HCT116 (cell line): ENCODE results near the gene CCDC8. TPM values are rescaled to one million over a fixed set of nuclear protein-coding genes. Genes with fewer than 3 reads are reported as not detected.

ENCODE experiments used
- ATAC-seq: fragments of 200-7000 bp; cut with Tn5 transposase; 2 replicates; pipeline ENCODE4 v1.9.1; 2020; ENCODE audit warnings: mild to moderate bottlenecking, moderate library complexity
- BruUV-seq: library from RNA; stranded (reverse); fragments of 400-500 nt; replicated peaks from 2 replicates; lab custom pipeline; 2021; lab: Mats Ljungman, UMichigan
- CTCF ChIA-PET: fragments of 300-600 bp; sonication (Branson Sonifier 250); formaldehyde crosslinking; loops from one replicate; lab custom pipeline; 2021; ENCODE audit warnings: antibody characterized with exemption; lab: Charles Lee
- POLR2A ChIA-PET: fragments of 300-600, 350-600 bp; sonication (Branson Sonifier 250); formaldehyde crosslinking; loops from one replicate; lab custom pipeline; 2021; ENCODE audit warnings: antibody characterized with exemption; lab: Charles Lee
- RAD21 ChIA-PET, 2 experiments: fragments of 300-600 bp; sonication (Branson Sonifier 250); formaldehyde crosslinking; loops; one replicate each; lab custom pipeline; 2023; ENCODE audit warnings: low total read pairs in 2 of 2; ENCODE audit not compliant: uncharacterized antibody in 2 of 2, unreplicated experiment in 2 of 2, low non-redundant PET in 1 of 2; lab: Charles Lee
- DNase-seq: peaks from one replicate; pipeline ENCODE4 v3.0.0-alpha.2; 2010; ENCODE audit warnings: low read depth, low spot score
- H2AFZ ChIP-seq: fragments of 200-600 bp; shearing (Covaris generic), sonication (generic); 2 replicates; pipeline ENCODE4 v1.6.1; 2017; ENCODE audit warnings: low read depth, mixed run types, mixed read lengths, antibody characterized with exemption, low read length; ENCODE audit not compliant: poor library complexity, severe bottlenecking
- H3K27ac ChIP-seq: 2 replicates; pipeline ENCODE4 v1.5.1; 2012; ENCODE audit warnings: low read depth, low read length
- H3K27me3 ChIP-seq: fragments of 200-600 bp; sonication (generic); 2 replicates; pipeline ENCODE4 v1.6.1; 2016; ENCODE audit warnings: mixed run types, low read length, mixed read lengths; ENCODE audit not compliant: insufficient read depth
- H3K36me3 ChIP-seq, 2 experiments: fragments of 200-500 bp in 1 of 2; fragments of 200-600 bp in 1 of 2; sonication (Bioruptor generic) in 1 of 2; sonication (generic) in 1 of 2; 2 replicates each; pipeline versions ENCODE4 v1.5.1 to v1.6.1; 2014 to 2016; ENCODE audit warnings: low read length in 2 of 2, inconsistent platforms in 1 of 2, mixed read lengths in 1 of 2, mixed run types in 1 of 2; ENCODE audit not compliant: insufficient read depth in 2 of 2, control insufficient read depth in 1 of 2
- H3K4me1 ChIP-seq, 2 experiments: fragments of 200-600 bp in 1 of 2; sonication (generic) in 1 of 2; 2 replicates each; pipeline versions ENCODE4 v1.5.1 to v1.6.1; 2012 to 2017; ENCODE audit warnings: low read length in 2 of 2, inconsistent platforms in 1 of 2, mild to moderate bottlenecking in 1 of 2, mixed read lengths in 1 of 2, mixed run types in 1 of 2, moderate library complexity in 1 of 2; ENCODE audit not compliant: insufficient read depth in 2 of 2, control insufficient read depth in 1 of 2
- H3K4me2 ChIP-seq: fragments of 200-600 bp; sonication (generic); 2 replicates; pipeline ENCODE4 v1.6.1; 2017; ENCODE audit warnings: mixed run types, low read length, mixed read lengths
- H3K4me3 ChIP-seq, 2 experiments: fragments of 200-600 bp in 1 of 2; sonication (generic) in 1 of 2; replicated peaks in 1 of 2; 2 replicates each; pipeline ENCODE4 v1.5.1; 2011 to 2016; ENCODE audit warnings: low read length in 2 of 2, control low read depth in 1 of 2, low read depth in 1 of 2, mild to moderate bottlenecking in 1 of 2, mixed read lengths in 1 of 2, mixed run types in 1 of 2
- H3K79me2 ChIP-seq: fragments of 200-600 bp; sonication (generic); 2 replicates; pipeline ENCODE4 v1.6.1; 2017; ENCODE audit warnings: mild to moderate bottlenecking, mixed run types, low read length, moderate library complexity, mixed read lengths; ENCODE audit not compliant: insufficient read depth
- H3K9ac ChIP-seq: fragments of 200-600 bp; sonication (generic); 2 replicates; pipeline ENCODE4 v1.6.1; 2016; ENCODE audit warnings: low read length, mixed read lengths
- H3K9me2 ChIP-seq: fragments of 200-600 bp; sonication (generic), shearing (Covaris generic); 2 replicates; pipeline ENCODE4 v1.6.1; 2017; ENCODE audit warnings: mixed run types, mild to moderate bottlenecking, moderate library complexity; ENCODE audit not compliant: insufficient read depth
- H3K9me3 ChIP-seq, 2 experiments: fragments of 200-500 bp in 1 of 2; fragments of 200-600 bp in 1 of 2; sonication (Bioruptor generic) in 1 of 2; sonication (generic) in 1 of 2; 2 replicates each; pipeline ENCODE4 v1.6.1; 2014 to 2017; ENCODE audit warnings: low read length in 2 of 2, mixed read lengths in 2 of 2, inconsistent platforms in 1 of 2, low read depth in 1 of 2, mild to moderate bottlenecking in 1 of 2, mixed run types in 1 of 2, moderate library complexity in 1 of 2; ENCODE audit not compliant: control insufficient read depth in 1 of 2, insufficient read depth in 1 of 2
- H4K20me1 ChIP-seq: fragments of 200-600 bp; sonication (generic), shearing (Covaris generic); 2 replicates; pipeline ENCODE4 v1.6.1; 2017; ENCODE audit warnings: mixed run types, mild to moderate bottlenecking, moderate library complexity; ENCODE audit not compliant: insufficient read depth
- EGR1 ChIP-seq: IDR thresholded peaks from 2 replicates; pipeline ENCODE4 v1.6.1; 2012; ENCODE audit warnings: low read depth
- ELF1 ChIP-seq: IDR thresholded peaks from 2 replicates; pipeline ENCODE4 v1.6.1; 2012; ENCODE audit warnings: low read depth, borderline replicate concordance
- EZH2phosphoT487 ChIP-seq: fragments of 200-600 bp; IDR thresholded peaks from 2 replicates; pipeline ENCODE4 v1.6.1; 2018; ENCODE audit warnings: antibody characterized with exemption, borderline replicate concordance
- FOSL1 ChIP-seq: IDR thresholded peaks from 2 replicates; pipeline ENCODE4 v1.6.1; 2012; ENCODE audit warnings: low read depth
- JUND ChIP-seq: IDR thresholded peaks from 2 replicates; pipeline ENCODE4 v1.6.1; 2012
- POLR2A ChIP-seq: IDR thresholded peaks from 2 replicates; pipeline ENCODE4 v1.7.0; 2011; ENCODE audit warnings: borderline replicate concordance; ENCODE audit not compliant: insufficient read depth, insufficient read length; ENCODE audit errors: extremely low read depth
- POLR2AphosphoS5 ChIP-seq: IDR thresholded peaks from 2 replicates; pipeline ENCODE4 v1.6.1; 2011; ENCODE audit warnings: mild to moderate bottlenecking, low read depth, low read length, moderate library complexity
- RAD21 ChIP-seq: IDR thresholded peaks from 2 replicates; pipeline ENCODE4 v1.6.1; 2012; ENCODE audit warnings: low read depth, mild to moderate bottlenecking
- SIN3A ChIP-seq: IDR thresholded peaks from 2 replicates; pipeline ENCODE4 v1.6.1; 2012; ENCODE audit warnings: low read depth
- SP1 ChIP-seq: IDR thresholded peaks from 2 replicates; pipeline ENCODE4 v1.6.1; 2012; ENCODE audit warnings: low read depth
- SRF ChIP-seq: IDR thresholded peaks from 2 replicates; pipeline ENCODE4 v1.6.1; 2012; ENCODE audit warnings: low read depth
- TCF7L2 ChIP-seq: IDR thresholded peaks from 2 replicates; pipeline ENCODE4 v1.7.0; 2011; ENCODE audit warnings: borderline replicate concordance, inconsistent platforms; ENCODE audit not compliant: insufficient read depth, insufficient read length; ENCODE audit errors: extremely low read depth
- YY1 ChIP-seq: IDR thresholded peaks from 2 replicates; pipeline ENCODE4 v1.6.1; 2011; ENCODE audit warnings: low read length, low read depth, moderate library complexity, mild to moderate bottlenecking; ENCODE audit not compliant: insufficient replicate concordance; ENCODE audit errors: extremely low read depth
- ZFX ChIP-seq: fragments of 450-650 bp; IDR thresholded peaks from 2 replicates; pipeline ENCODE4 v1.6.1; 2017
- ZNF274 ChIP-seq: fragments of 200-500 bp; sonication (Bioruptor generic); IDR thresholded peaks from 2 replicates; pipeline ENCODE4 v1.6.1; 2014; ENCODE audit warnings: mild to moderate bottlenecking, low read depth, low read length, inconsistent platforms
- intact Hi-C: fragments of 100-400 bp; cut with micrococcal nuclease; formaldehyde crosslinking; loops from 2 replicates; pipeline ENCODE4 v1.10.0; 2022
- total RNA-seq: library from RNA; stranded (reverse); gene quantifications from one replicate; pipeline ENCODE4 v1.2.1, GENCODE V29; 2021; ENCODE audit not compliant: unreplicated experiment
- TF ChIP-seq, protein P1 (sequence below): IDR thresholded peaks from 2 replicates; pipeline ENCODE4 v1.6.1; 2012
- TF ChIP-seq, protein P2 (sequence below), 3 experiments: fragments of 200-600 bp in 1 of 3; sonication (generic) in 1 of 3; IDR thresholded peaks in 2 of 3; conservative IDR thresholded peaks in 1 of 3; 2 replicates each; pipeline ENCODE4 v1.5.1; 2012 to 2017; ENCODE audit warnings: low read depth in 2 of 3, low read length in 2 of 3, antibody characterized with exemption in 1 of 3, borderline replicate concordance in 1 of 3, control low read depth in 1 of 3, mild to moderate bottlenecking in 1 of 3, mixed read lengths in 1 of 3, mixed run types in 1 of 3, moderate library complexity in 1 of 3; ENCODE audit not compliant: insufficient read depth in 1 of 3

CCDC8 gene
- total RNA-seq, 1 experiment from 2014 or later, result 0.10 TPM

DNA sequence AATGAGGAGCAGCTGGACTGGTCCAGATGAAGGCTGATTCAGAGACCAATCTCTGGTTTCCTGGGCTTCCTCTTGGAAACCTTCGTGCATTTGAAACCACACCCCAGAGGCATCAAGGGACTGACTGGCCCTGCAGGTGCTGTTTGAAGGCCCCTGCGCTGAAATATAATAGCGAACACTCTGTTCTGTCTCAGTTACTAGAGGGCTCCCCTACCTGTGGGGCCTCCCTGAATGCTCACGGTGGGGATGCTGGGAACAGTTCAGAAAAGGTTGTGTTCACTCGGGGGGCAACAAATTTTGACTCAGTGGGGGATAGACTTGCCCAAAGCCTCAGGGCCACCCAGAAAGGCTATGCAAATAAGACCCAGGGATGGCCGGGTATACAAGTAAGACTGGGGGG, 6.4 kb downstream of the CCDC8 start:
- Histone ChIP-seq H2AFZ (no peak overlapping the region), H3K79me2 (no peaks in the 10 kb centered on the region), H3K9me3 (no peaks in the 10 kb centered on the region), H3K36me3 (no peaks in the 10 kb centered on the region), H3K4me2 (no peak overlapping the region), H4K20me1 (no peaks in the 10 kb centered on the region), H3K27me3 (no peaks in the 10 kb centered on the region), H3K9ac (no peak overlapping the region), H3K27ac (no peak overlapping the region), H3K4me3 (no peak overlapping the region), H3K4me1 (no peaks in the 10 kb centered on the region), H3K9me2 (no peaks in the 10 kb centered on the region)
- ChIA-PET RAD21 (no interaction called here), POLR2A (no interaction called here), CTCF (no interaction called here)
- ATAC-seq (no peak), DNase-seq (no peak)
- no TSS peak for BruUV-seq
- intact Hi-C loops, result no loop called here
- TF ChIP-seq, protein P1, sequence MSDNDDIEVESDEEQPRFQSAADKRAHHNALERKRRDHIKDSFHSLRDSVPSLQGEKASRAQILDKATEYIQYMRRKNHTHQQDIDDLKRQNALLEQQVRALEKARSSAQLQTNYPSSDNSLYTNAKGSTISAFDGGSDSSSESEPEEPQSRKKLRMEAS, result no peak
- no peak for TF ChIP-seq SIN3A
- no peak for TF ChIP-seq ZNF274
- no peak for TF ChIP-seq TCF7L2
- no peak for TF ChIP-seq ZFX
- no peak for TF ChIP-seq SP1
- no peak for TF ChIP-seq SRF
- TF ChIP-seq JUND, result no peak
- no peak for TF ChIP-seq FOSL1
- no peak for TF ChIP-seq RAD21
- TF ChIP-seq EZH2phosphoT487, result no peak
- TF ChIP-seq POLR2AphosphoS5, result no peak
- no peak for TF ChIP-seq POLR2A
- no peak for TF ChIP-seq YY1
- no peak for TF ChIP-seq ELF1
- TF ChIP-seq, protein P2, sequence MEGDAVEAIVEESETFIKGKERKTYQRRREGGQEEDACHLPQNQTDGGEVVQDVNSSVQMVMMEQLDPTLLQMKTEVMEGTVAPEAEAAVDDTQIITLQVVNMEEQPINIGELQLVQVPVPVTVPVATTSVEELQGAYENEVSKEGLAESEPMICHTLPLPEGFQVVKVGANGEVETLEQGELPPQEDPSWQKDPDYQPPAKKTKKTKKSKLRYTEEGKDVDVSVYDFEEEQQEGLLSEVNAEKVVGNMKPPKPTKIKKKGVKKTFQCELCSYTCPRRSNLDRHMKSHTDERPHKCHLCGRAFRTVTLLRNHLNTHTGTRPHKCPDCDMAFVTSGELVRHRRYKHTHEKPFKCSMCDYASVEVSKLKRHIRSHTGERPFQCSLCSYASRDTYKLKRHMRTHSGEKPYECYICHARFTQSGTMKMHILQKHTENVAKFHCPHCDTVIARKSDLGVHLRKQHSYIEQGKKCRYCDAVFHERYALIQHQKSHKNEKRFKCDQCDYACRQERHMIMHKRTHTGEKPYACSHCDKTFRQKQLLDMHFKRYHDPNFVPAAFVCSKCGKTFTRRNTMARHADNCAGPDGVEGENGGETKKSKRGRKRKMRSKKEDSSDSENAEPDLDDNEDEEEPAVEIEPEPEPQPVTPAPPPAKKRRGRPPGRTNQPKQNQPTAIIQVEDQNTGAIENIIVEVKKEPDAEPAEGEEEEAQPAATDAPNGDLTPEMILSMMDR (IDR thresholded peaks at IDR 0.05 in 2 of 3, conservative IDR thresholded peaks at IDR 0.05 in 1 of 3; ENCODE audit: borderline replicate concordance in 1 of 3, insufficient read depth in 1 of 3, low read depth in 2 of 3, low read length in 2 of 3), result no peak
- TF ChIP-seq EGR1, result no peak
